Measurements from ENCODE around the gene CHMP1A.
A peak's percentile ranks its signal among the peaks of the same experiment; 100 is the strongest.

CHMP1A gene

GRCh38 chr16:89618109-89618998 is 39.2 kb downstream of the CHMP1A start:
- no peak for TF ChIP-seq CTCF (IDR thresholded peaks at IDR 0.05; ENCODE audit: borderline replicate concordance, insufficient read depth, low read depth, low read length)
- H3K4me3 ChIP-seq (ENCODE audit: low read depth, low read length): no peak overlapping the region

DNA sequence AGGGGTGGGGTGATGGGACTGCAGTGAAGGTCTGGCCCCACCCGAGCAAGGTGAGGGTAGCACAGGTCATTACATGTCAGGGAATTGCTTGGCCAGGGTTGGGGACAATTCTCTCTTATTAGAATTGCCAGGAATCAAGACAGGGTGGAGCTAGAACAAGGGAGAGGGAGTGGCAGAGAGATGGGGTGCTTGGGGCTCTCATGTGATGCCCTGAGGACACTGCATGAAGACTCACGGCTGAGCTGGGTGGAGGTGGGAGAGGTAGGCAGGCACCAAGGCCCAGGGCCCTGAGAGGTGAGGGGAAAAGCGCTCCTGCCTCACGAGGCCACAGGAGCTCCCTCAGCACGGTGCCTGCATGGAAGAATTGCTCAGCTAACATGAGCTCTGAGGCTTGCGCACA is 40.5 kb downstream of the CHMP1A start:
- no peak for TF ChIP-seq CTCF (IDR thresholded peaks at IDR 0.05; ENCODE audit: borderline replicate concordance, insufficient read depth, low read depth, low read length)
- no peak overlapping the region for H3K4me3 ChIP-seq (ENCODE audit: low read depth, low read length)

- TF ChIP-seq CTCF (IDR thresholded peaks at IDR 0.05; ENCODE audit: borderline replicate concordance, insufficient read depth, low read depth, low read length): no peak
- no peak overlapping the region for H3K4me3 ChIP-seq (ENCODE audit: low read depth, low read length)
Measured at GRCh38 chr16:89616623-89617022, 40.9 kb downstream of the CHMP1A start.

DNA sequence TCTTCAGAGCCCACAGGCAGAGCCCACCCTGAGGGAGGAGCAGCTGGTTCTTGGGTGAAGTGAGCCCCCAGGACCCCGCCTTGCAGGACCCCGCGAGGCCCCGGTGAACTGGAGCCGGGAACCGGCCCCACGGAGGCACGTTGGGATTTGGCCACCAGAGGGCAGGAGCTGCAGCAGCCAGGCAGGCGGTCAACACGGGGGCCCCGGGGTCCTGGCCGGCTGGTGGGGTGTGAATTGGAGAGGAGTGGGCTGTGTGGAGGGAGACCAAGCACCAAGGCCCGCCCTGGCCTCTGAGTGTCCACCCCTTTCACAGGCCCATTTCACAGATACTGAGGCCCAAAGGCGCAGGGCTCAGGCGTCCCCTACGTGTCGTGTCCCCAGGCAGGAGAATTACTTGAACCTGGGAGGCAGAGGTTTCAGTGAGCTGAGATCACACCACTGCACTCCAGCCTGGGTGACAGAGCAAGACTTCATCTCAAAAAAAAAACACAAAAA is 41.9 kb downstream of the CHMP1A start:
- TF ChIP-seq CTCF (IDR thresholded peaks at IDR 0.05; ENCODE audit: borderline replicate concordance, insufficient read depth, low read depth, low read length): peak; percentile 78

DNA sequence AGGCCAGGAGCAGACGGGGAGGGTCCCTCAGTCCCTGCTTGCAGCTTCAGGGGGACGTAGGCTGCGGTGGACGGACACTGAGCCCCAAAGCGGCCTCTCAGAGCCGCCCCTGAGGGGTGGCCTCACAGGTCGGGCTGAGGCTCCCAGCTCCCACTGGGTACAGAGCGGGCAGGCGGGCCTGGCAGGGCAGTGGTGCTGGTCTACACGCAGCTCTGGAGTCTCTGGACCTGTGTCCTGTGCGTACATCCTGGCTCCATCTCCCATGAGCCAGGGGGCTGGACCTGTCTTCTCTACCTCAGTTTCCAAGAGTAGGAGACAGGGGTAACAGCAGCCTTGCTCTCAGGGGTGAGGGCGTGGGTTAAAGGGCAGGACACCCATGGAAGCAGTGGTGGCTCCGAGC is 42.3 kb downstream of the CHMP1A start:
- no peak for TF ChIP-seq CTCF (IDR thresholded peaks at IDR 0.05; ENCODE audit: borderline replicate concordance, insufficient read depth, low read depth, low read length)
- H3K4me3 ChIP-seq (ENCODE audit: low read depth, low read length): no peak overlapping the region

More for the DNA sequence above, 41.9 kb downstream of the CHMP1A start:
- H3K4me3 ChIP-seq (ENCODE audit: low read depth, low read length): no peak overlapping the region

DNA sequence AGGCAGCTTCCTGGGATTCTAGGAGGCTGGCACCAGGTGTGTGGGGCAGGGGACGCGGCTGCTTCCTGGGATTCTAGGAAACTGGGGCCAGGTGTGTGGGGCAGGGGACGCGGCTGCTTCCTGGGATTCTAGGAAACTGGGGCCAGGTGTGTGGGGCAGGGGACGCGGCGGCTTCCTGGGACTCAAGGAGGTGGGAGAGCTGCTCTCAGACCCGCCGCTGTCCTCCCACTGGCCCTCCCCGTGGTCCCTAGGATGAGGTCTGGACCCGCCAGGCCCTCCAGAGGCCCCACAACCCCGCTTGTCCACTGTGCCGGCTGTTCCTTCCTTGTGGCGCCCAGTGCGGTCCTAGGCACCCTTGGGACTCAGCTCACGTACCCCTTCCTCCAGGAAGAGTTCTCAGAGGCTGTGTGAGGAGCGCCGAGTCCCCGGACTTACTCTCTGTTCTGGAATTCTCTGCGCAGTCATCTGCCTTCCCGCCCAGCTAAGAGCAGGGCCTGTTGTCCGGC is 43.5 kb downstream of the CHMP1A start:
- TF ChIP-seq CTCF (IDR thresholded peaks at IDR 0.05; ENCODE audit: borderline replicate concordance, insufficient read depth, low read depth, low read length): no peak
- H3K4me3 ChIP-seq (ENCODE audit: low read depth, low read length): no peak overlapping the region
